ENCODE data around the gene PLIN1. TPM values are rescaled to one million over a fixed set of nuclear protein-coding genes. Genes with fewer than 3 reads are reported as not detected.

The PLIN1 gene
- polyA plus RNA-seq, 3 donors, result 128 to 1,761 (median 559) TPM

DNA sequence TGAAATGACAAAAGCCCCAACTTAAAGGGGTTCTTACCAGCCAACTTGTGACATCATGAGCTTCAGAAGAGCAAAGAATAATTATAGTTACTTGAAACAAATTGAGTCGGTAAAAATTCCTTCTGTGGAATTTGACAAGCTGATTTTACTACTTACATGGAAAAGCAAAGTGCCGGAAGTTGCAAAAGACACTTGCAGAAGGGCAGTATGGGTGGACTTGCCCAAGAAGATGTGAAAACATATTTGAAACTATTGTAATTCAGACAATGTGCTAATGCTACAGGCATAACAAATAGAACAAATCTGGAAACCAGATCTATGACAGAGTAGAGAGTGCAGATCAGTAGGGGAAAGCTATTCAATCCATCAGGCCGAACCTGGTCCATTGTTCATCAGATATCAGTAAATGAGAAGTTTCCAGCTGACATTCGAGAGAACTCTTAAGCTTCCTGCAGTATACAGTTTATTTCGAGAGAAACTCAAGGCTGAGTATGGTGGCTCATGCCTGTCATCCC, 21.4 kb downstream of the PLIN1 start:
- H3K27ac ChIP-seq (ENCODE audit: low read depth, low read length), result no peak overlapping the region
- WGBS, 3 donors, result 83 to 86% (median 86%) methylated on average over 5 of the region's 5 CpGs

DNA sequence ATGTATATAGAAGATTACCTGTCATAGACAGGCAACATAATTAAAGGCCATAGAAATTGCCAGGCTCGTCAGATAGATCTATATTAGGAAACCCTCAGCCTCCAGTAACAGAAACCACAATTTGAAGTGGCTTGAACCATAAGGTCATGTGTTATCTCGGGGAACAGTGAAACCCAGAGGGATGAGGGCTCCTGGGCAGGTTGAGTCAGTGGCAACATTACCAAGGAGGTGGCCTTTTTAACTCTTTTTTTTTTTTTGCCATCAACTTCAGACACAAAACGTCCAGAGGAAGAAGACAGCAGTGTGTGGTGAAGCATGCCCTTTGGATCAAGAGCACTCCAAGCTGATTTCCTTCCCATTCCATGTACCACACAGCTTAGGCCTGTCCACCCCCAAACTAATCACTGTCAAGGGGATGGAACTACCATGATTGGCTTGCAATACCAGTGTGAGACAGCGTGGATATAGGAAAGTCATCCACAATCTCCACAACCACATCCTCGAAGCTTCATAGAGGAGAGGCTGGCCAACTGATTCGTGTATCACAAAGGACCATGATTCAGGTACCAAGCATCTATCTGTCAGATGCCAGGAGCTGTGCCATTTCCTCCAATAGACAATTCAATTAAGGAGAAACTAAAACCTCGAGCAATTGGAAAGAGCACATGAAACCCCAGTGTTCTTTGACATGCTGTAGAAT, 22.9 kb downstream of the PLIN1 start:
- no peak overlapping the region for H3K27ac ChIP-seq (ENCODE audit: low read depth, low read length)
- WGBS, 3 donors, result 68 to 84% (median 73%) methylated on average over 7 of the region's 7 CpGs

DNA sequence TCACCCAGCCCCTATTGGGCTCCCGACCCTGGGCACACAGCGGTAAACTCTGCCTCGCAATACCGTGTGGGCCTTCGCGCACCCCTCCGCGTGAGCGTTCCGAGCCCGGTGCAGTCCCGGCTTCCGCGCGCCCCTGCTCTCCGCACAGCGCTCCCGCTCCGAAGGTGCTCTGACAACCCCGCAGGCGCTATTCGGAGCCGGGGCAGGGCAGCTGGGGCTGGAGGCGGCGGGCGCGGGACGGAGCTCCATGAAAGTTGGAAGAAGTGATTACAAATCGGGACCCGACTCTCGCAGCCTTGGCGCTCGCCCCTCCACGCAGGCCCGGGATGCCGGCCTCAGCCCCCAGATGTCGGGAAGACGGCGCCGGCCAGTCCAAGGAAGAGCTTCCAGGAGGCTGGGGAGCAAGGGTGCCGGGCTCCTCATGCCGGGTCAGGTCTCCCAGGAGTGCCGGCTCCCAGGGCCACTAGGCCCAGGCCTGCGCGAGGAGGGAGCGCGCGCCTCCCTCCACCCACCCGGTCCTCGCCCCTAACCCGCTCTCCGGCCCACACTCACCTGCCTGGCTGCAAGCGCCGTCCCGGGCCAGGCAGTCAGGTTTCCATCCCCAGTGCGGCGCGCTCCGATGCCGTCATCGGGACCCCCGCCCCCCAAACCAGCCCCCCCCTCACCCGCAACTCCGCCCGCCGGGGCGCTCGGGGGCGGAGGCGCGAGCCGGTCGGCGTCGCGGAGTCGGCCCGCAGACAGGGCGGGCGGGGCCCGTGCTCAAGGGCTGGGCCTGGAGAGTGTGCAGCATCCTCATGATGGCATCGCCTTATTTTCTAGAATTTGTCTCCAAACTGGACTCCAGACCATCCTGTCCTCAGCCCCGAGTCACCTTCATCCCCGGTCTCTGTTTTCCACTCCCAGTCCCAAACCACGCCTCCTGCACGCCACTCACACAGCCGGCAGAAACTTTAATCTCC, 24.0 kb downstream of the PLIN1 start, which contains the start of gene KIF7:
Gene KIF7 (minus strand): TSS at position 621 of the 959 bp plus-strand sequence. CDS start 2,537 bp downstream, outside the sequence.
- 2 to 4% (median 2%) methylated on average over 69 to 87 of the region's 87 CpGs for WGBS, 3 donors
- no peak within 1 kb of the TSS for H3K27ac ChIP-seq (ENCODE audit: low read depth, low read length)

GRCh38 chr15:89654301-89654761, 24.8 kb downstream of the PLIN1 start:
- H3K27ac ChIP-seq (ENCODE audit: low read depth, low read length), result no peak overlapping the region
- WGBS, 3 donors, result 37 to 60% (median 45%) methylated on average over 14 of the region's 14 CpGs

DNA sequence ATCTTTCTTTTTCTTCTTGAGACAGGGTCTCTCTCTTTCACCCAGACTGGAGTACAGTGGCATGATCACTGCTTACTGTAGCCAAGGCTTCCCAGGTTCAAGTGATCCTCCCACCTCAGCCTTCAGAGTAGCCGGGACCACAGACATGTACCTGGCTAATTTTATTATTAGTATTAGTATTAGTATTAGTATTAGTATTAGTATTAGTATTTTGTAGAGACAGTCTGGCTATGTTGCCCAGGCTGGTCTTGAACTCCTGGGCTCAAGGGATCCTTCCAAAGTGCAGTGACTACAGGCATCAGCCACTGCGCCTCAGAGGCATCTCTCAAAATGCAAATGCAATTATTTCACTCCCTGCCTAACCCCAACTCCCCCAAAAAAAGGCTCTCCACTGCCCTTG, 25.6 kb downstream of the PLIN1 start:
- WGBS, 3 donors, result 93 to 98% (median 98%) methylated on average over 2 of the region's 2 CpGs
- no peak overlapping the region for H3K27ac ChIP-seq (ENCODE audit: low read depth, low read length)

- whole genome bisulfite sequencing, 3 donors, result 77 to 89% (median 84%) methylated on average over 12 to 16 of the region's 16 CpGs
- no peak overlapping the region for H3K27ac ChIP-seq (ENCODE audit: low read depth, low read length)
Measured at GRCh38 chr15:89652666-89653065, 26.5 kb downstream of the PLIN1 start.

GRCh38 chr15:89652131-89652530, 27.0 kb downstream of the PLIN1 start:
- 76 to 89% (median 82%) methylated on average over 7 of the region's 7 CpGs for WGBS, 3 donors

DNA sequence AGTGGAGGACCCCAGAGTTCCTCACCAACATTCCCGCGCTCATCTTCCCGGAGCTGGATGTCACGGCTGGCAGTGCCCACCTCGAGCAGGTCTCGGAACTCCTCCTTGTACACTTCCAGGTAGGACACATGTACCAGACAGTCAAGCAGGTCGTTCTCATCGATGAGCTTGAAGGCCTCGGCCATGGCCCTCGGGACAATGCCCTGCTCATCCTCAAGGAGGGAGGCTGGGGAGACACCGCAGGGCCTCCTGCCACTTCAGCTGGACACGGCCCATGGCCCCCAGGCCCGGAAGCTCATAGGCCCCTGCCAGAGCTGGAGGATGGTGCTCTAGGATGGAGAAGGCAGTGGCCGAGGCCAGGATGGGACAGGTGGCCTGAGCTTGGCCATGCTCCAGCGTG, 29.5 kb downstream of the PLIN1 start:
- 89 to 94% (median 90%) methylated on average over 15 of the region's 15 CpGs for WGBS, 3 donors
- H3K27ac ChIP-seq (ENCODE audit: low read depth, low read length), result no peak overlapping the region

More at GRCh38 chr15:89652131-89652530, 27.0 kb downstream of the PLIN1 start:
- H3K27ac ChIP-seq (ENCODE audit: low read depth, low read length), result no peak overlapping the region

GRCh38 chr15:89649013-89649625, 30.0 kb downstream of the PLIN1 start:
- WGBS, 3 donors, result 93 to 97% (median 96%) methylated on average over 29 to 37 of the region's 37 CpGs
- no peak overlapping the region for H3K27ac ChIP-seq (ENCODE audit: low read depth, low read length)

- H3K27ac ChIP-seq (ENCODE audit: low read depth, low read length), result no peak overlapping the region
- WGBS, 3 donors, result 77 to 88% (median 88%) methylated on average over 94 to 102 of the region's 102 CpGs
Measured at GRCh38 chr15:89648106-89649012, 30.8 kb downstream of the PLIN1 start.

DNA sequence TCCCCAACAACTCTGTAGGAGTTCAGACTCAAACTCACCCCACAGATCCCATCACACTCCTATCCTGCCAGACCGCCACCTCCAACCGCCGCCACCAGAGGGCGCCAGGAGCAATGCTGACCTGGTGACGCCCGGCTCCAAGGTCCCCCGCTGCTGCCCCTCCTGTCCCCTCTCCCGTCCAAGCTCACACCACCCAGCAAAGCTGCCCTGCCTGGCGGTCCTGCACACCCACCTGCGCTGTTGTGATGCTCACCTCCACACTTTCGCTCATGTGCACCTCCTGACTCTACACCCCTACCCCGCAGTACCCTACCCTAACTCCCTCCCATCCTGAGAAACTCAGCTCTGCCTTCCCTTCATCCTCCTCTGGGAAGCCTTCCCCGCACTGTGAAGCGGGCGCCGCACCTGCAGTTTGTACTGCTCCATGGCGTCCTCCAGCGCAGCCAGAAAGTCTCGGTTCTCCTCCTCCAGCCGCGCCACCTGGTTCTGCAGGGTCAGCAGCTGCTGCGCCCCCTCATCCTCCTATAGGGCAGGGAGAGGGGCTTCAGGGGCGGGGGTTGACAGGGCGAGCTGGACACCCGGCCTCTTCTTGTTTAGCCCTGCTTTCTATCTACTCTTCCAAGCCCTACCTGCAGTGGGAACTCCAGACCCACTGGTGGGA, 31.8 kb downstream of the PLIN1 start:
- 37 to 57% (median 55%) methylated on average over 25 of the region's 25 CpGs for WGBS, 3 donors
- no peak overlapping the region for H3K27ac ChIP-seq (ENCODE audit: low read depth, low read length)

GRCh38 chr15:89646416-89647141, 32.6 kb downstream of the PLIN1 start:
- WGBS, 3 donors, result 74 to 88% (median 80%) methylated on average over 20 to 22 of the region's 22 CpGs
- H3K27ac ChIP-seq (ENCODE audit: low read depth, low read length), result no peak overlapping the region

- H3K27ac ChIP-seq (ENCODE audit: low read depth, low read length), result no peak overlapping the region
- WGBS, 3 donors, result 93 to 97% (median 95%) methylated on average over 7 to 8 of the region's 8 CpGs
Measured at GRCh38 chr15:89645680-89646079, 33.5 kb downstream of the PLIN1 start.

- WGBS, 3 donors, result 87 to 96% (median 95%) methylated on average over 16 of the region's 16 CpGs
- no peak overlapping the region for H3K27ac ChIP-seq (ENCODE audit: low read depth, low read length)
Measured at GRCh38 chr15:89642106-89642505, 37.1 kb downstream of the PLIN1 start.

- H3K27ac ChIP-seq (ENCODE audit: low read depth, low read length), result no peak overlapping the region
- WGBS, 3 donors, result 70 to 90% (median 77%) methylated on average over 5 of the region's 5 CpGs
Measured at GRCh38 chr15:89641053-89641452, 38.1 kb downstream of the PLIN1 start.

- 96 to 97% (median 96%) methylated on average over 5 of the region's 5 CpGs for WGBS, 3 donors
- no peak overlapping the region for H3K27ac ChIP-seq (ENCODE audit: low read depth, low read length)
Measured at GRCh38 chr15:89640245-89640644, 38.9 kb downstream of the PLIN1 start.

Data from adipose tissue (tissue), 3 donors.